Heart left ventricle (tissue), 13 donors: ENCODE data around the gene LCN1.

Source experiments
- CTCF ChIP-seq, 12 donors: fragments of 200-600 bp; sonication (generic) in 4 of 12; IDR thresholded peaks; one replicate each; pipeline versions ENCODE4 v1.5.0 to v1.8.0; 2018 to 2022; ENCODE audit warnings: antibody characterized with exemption in 12 of 12, mild to moderate bottlenecking in 5 of 12
- POLR2A ChIP-seq, 2 donors: fragments of 450-650 bp; IDR thresholded peaks; one replicate each; pipeline ENCODE4 v1.6.1; 2017; ENCODE audit warnings: antibody characterized with exemption in 2 of 2, mild to moderate bottlenecking in 2 of 2, moderate library complexity in 2 of 2
- donor health status: ischemic (EF 13 %, LVEDD 7.1; RV severe dilation, severe dysfunction).
- donor health status: DM: no; HTN: yes; CAD: no.
- donor health status: DM: no; HTN: no; CAD: no.
- donor health status: ischemic (EF 25% LVEDD 6.9; RV normal size, moderate dysfunction).
- donor health status: ischemic (EF 25% LVEDD 5.7; RV mildly dilated, moderate dysfunction).
- donor health status: ischemic (EF 35%, LVEDD 5.7; RV mildly dilated, moderate dysfunction).
- donor health status: nonischemic (EF 11% LVEDD 7.7; RV severe dilation, severe dysfunction).
- donor health status: DM: yes; HTN: yes; CAD: no.
- donor health status: PGD.
- donor health status: ischemic (EF 29% LVEDD 5.4; RV normal size, mild dysfunction).
- donor health status: nonischemic (EF 23%, LVEDD 6.1; RV moderate dilation, normal function).

- no peak for TF ChIP-seq CTCF (IDR thresholded peaks at IDR 0.05)
- TF ChIP-seq POLR2A (IDR thresholded peaks at IDR 0.05), result no peak
Measured at GRCh38 chr9:135482015-135482754, 39.1 kb upstream of the LCN1 start.
